DMS114 treated with DMSO at 0.1 percent for 48 hours (cell line): ENCODE results near the gene PGAM2.
"Not testable (repeated sequence)": the region's sequence is repeated elsewhere in the genome, so short reads cannot be mapped to it uniquely, and the experiment has no call there.

ENCODE experiments used
- DNase-seq: peaks from one replicate; lab custom pipeline; 2025; ENCODE audit not compliant: unreplicated experiment; lab: John Stamatoyannopoulos, UW

The PGAM2 gene

GRCh38 chr7:44052771-44053365 lies 12.5 kb downstream of the PGAM2 start:
- DNase-seq, result no peak

- no peak for DNase-seq
These were observed 13.7 kb downstream of the PGAM2 start for GRCh38 chr7:44051611-44052220.

- DNase-seq, result no peak
These were observed 14.3 kb downstream of the PGAM2 start for GRCh38 chr7:44050915-44051560.

GRCh38 chr7:44050121-44050914 lies 15.0 kb downstream of the PGAM2 start:
- no peak for DNase-seq

- no peak for DNase-seq
These were observed 17.2 kb downstream of the PGAM2 start for GRCh38 chr7:44048031-44048795.

GRCh38 chr7:44046321-44047061 lies 18.9 kb downstream of the PGAM2 start:
- DNase-seq, result no peak

- no peak for DNase-seq
These were observed 19.9 kb downstream of the PGAM2 start for GRCh38 chr7:44045226-44046014.

GRCh38 chr7:44044315-44045225 lies 20.8 kb downstream of the PGAM2 start, which contains the start of gene DBNL:
DBNL (plus strand) TSS chr7:44044702; CDS start chr7:44044738, 36 bp downstream.
- peak; percentile 92 for DNase-seq

- no peak for DNase-seq
These were observed 21.5 kb downstream of the PGAM2 start for GRCh38 chr7:44043902-44044301.

- DNase-seq, result no peak
These were observed 23.1 kb downstream of the PGAM2 start for GRCh38 chr7:44042221-44042620.

GRCh38 chr7:44040493-44040891 lies 24.9 kb downstream of the PGAM2 start:
- DNase-seq, result not testable (repeated sequence)

GRCh38 chr7:44039800-44040492 lies 25.4 kb downstream of the PGAM2 start:
- not testable (repeated sequence) for DNase-seq

GRCh38 chr7:44038961-44039558 lies 26.3 kb downstream of the PGAM2 start:
- DNase-seq, result not testable (repeated sequence)

- not testable (repeated sequence) for DNase-seq
These were observed 26.8 kb downstream of the PGAM2 start for GRCh38 chr7:44038553-44038952.

- DNase-seq, result not testable (repeated sequence)
These were observed 27.4 kb downstream of the PGAM2 start for GRCh38 chr7:44037951-44038350.

- not testable (repeated sequence) for DNase-seq
These were observed 29.0 kb downstream of the PGAM2 start for GRCh38 chr7:44036364-44036763.
